ENCODE measurements around the gene EXOSC7.

The EXOSC7 gene

DNA sequence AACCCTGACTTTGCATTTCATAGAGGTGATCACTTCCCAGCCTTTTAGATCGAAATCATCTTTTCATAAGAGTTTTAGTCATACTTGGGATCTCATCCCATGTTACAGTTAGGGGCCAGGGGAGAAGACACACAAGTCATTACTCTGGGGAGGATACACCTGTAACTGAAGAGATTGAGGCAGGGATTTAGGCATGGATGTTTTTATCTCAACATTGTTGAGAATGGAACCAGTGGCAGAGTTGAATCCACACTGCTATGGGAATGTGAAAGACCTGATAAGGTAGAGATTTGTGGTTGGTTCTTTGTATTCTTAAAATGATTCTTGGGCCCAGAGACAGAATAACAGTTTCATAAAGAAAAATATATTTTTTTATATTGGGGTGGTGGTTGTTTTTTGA, 33.8 kb downstream of the EXOSC7 start:
- H3K27ac ChIP-seq = no peak overlapping the region
- TF ChIP-seq, protein P1, sequence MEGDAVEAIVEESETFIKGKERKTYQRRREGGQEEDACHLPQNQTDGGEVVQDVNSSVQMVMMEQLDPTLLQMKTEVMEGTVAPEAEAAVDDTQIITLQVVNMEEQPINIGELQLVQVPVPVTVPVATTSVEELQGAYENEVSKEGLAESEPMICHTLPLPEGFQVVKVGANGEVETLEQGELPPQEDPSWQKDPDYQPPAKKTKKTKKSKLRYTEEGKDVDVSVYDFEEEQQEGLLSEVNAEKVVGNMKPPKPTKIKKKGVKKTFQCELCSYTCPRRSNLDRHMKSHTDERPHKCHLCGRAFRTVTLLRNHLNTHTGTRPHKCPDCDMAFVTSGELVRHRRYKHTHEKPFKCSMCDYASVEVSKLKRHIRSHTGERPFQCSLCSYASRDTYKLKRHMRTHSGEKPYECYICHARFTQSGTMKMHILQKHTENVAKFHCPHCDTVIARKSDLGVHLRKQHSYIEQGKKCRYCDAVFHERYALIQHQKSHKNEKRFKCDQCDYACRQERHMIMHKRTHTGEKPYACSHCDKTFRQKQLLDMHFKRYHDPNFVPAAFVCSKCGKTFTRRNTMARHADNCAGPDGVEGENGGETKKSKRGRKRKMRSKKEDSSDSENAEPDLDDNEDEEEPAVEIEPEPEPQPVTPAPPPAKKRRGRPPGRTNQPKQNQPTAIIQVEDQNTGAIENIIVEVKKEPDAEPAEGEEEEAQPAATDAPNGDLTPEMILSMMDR (IDR thresholded peaks at IDR 0.05) = no peak
- no peak for TF ChIP-seq ZFX (IDR thresholded peaks at IDR 0.05; ENCODE audit: borderline replicate concordance)

DNA sequence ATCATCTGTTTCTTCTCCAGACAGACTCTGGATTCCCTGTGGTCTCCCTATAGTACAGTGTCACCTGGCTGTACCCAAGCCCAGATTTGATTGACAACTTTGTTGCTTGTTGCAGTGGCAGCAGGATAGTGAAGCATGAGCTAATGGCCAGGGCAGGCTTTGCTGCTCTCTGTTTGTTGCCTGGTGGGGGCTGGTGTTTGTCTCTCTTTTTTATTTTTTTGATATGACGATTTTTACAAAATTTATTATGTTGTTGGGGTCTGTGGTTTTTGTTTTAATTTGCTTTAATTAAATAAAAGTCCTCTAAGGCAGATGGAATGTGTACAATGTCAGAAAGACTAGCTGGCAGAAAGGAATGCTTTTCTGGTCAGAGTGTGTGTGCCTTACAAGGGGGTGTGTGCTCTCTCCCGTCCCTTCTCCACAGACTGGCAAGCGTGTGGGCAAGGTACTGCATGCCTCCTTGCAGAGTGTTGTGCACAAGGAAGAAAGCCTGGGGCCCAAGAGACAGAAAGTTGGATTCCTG, 34.8 kb downstream of the EXOSC7 start:
- no peak overlapping the region for H3K27ac ChIP-seq
- no peak for TF ChIP-seq ZFX (IDR thresholded peaks at IDR 0.05; ENCODE audit: borderline replicate concordance)
- TF ChIP-seq, protein P1 (IDR thresholded peaks at IDR 0.05) = no peak

DNA sequence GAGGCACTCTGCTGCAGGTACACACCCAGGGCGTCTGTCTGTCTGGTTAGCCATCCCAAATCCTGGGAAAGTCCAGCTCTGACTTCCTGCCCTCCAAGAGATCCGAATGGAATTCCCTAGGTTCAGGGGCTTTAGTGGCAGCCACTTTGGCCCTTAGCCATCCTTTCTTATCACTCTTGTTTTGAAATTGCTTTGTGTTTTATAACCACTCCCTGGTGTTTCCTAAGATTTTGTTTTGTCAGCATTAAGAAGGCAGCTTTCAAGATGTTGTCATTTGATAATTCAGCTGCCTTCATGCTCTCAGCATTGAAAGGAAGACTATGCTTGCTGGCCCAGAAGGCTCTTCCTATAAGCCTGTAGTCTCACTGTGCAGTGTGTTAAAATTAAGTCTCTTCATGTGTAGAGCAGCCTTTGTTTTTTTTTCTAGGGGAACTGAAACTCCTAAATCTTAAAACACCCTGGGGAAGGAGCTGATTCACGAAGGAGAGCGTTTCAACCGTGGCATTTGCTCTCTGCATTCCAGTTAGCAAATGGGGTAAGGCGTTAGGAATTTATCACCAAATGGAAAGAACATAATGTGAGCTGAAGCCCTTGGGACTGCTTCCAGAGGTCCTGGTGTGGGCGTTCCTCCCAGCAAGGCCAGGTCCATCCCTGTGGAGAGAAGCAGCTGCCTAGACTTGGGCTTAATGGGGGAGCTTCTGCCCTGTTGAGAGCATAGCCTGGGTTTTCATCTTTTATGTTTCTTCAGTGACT, 35.9 kb downstream of the EXOSC7 start:
- TF ChIP-seq ZFX (IDR thresholded peaks at IDR 0.05; ENCODE audit: borderline replicate concordance) = no peak
- TF ChIP-seq, protein P1 (IDR thresholded peaks at IDR 0.05) = no peak
- H3K27ac ChIP-seq = no peak overlapping the region

DNA sequence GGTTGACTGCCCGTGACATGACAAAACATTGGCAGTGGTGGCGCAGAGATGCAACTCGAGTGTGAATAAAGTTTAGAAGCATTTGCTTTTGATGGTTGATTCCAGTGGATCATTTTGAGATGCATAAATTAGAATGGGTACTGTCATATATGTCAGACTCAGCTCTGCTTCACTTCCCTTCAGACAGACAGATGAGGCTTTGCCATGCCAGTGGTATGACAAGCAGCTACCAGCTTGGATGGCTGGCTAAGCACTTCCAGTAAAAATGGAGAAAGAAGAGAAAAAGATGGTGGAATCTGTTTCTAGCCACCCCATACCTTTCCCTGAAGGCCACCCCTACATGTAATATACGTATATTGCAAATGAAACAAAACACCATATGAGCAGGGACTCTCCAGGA, 36.5 kb downstream of the EXOSC7 start:
- H3K27ac ChIP-seq = no peak overlapping the region

DNA sequence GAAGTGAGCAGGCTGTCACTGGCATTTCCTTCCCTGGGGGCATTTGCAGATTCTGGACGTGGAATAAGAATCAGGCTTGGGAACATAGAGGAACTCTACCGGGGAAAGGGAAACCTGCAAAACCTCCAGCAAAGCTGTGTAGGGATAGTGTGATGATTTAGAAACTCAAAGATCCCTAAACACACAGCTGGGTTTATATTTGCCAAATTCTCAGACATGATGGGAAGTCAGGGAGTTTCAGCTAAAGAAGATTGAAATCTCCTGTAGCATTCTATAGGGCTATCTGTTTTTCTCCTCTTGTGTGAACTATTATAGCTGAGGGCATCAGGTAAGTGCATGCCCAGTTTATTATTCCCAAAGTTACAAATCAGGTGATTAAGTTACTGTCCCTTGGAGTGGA, 40.9 kb downstream of the EXOSC7 start:
- no peak overlapping the region for H3K27ac ChIP-seq

More for the DNA sequence above, 36.5 kb downstream of the EXOSC7 start:
- no peak for TF ChIP-seq ZFX (IDR thresholded peaks at IDR 0.05; ENCODE audit: borderline replicate concordance)
- TF ChIP-seq, protein P1 (IDR thresholded peaks at IDR 0.05) = no peak

DNA sequence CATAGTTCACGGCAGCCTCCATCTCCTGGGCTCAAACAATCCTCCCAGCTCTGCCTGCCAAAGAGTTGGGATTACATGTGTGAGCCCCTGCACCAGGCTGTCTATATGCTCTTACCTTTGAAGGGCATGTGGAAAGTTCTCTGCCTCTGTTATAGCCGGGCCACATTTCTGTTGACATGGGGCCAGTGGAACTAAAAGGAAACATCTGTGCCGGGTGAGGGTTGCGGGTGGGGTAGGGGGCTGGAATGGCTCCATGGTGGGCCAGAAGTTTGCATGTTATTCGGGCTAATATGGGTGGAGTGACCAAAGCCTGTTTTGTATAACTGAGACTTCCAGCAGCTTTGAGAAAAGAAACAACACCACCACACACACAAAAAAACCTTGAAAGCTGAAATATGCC, 41.8 kb downstream of the EXOSC7 start:
- H3K27ac ChIP-seq = no peak overlapping the region
- TF ChIP-seq, protein P1 (IDR thresholded peaks at IDR 0.05) = no peak
- TF ChIP-seq ZFX (IDR thresholded peaks at IDR 0.05; ENCODE audit: borderline replicate concordance) = no peak

More for the DNA sequence above, 40.9 kb downstream of the EXOSC7 start:
- TF ChIP-seq ZFX (IDR thresholded peaks at IDR 0.05; ENCODE audit: borderline replicate concordance) = no peak
- TF ChIP-seq, protein P1 (IDR thresholded peaks at IDR 0.05) = no peak

DNA sequence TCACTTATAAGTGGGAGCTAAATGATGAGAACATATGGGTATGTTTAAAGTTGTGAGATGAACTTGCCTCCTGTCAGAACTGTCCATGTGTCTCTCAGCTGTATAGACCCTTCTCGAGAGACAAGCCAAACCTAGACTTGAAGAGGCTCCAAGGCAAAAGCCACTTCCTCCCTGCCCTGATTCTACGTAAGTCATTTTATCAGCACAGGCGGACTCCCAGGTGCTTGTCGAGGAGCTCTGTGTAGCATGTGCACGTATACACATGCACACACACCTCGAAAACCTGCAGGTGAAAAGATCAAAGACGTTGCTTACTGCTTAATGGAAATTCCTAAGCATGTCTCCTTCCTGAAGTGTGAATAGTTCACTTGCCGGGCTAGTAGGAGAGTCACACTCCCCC, 44.5 kb downstream of the EXOSC7 start:
- TF ChIP-seq ZFX (IDR thresholded peaks at IDR 0.05; ENCODE audit: borderline replicate concordance) = no peak
- TF ChIP-seq, protein P1 (IDR thresholded peaks at IDR 0.05) = no peak
- H3K27ac ChIP-seq = no peak overlapping the region
